Measurements from ENCODE around the gene PPIC.

PPIC gene

DNA sequence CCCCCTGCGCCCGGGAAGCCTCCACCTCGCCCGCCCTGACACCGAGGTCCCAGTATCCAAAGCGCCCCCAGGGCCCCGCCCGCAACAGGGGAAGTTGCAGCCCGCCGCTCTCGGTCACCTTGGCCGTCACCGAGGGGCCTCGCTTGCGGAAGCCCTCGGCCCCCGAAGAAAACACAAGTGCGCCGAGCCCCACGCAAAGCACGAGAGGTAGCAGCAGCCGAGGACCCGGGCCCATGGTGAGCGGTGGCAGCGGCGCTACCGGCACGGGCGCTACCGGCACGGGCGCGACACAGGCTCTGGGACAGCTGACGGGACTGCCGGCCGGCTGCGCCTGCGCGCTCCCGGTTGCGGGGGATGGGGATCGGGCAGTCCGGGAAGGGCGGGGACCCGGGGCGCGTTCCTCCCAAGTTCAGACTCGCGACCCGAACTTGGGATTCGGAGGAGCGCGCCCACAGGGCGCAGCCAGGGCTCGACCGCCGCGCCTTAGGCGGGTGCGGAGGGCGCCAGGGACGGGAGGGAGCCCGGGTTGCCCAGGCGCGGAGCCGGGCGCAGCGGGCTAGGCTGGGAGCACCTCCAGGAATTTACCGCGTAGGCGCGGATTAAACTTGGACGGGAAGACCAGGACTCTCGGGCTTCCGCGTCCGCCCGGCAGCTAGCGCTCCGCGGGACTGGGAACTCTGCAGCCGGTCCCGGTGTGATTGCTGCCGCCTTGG lies at the start of gene PPIC:
Gene PPIC, minus strand, starts transcription at position 335 of the 713 bp plus-strand sequence. Its CDS starts 100 bp downstream, at position 235.
- Mint-ChIP-seq H3K9me3 (no peaks in the 10 kb centered on the region), H3K4me3 (peak within 1 kb of the TSS; percentile 67 to 80), H3K4me1 (peaks cover 14% of the 10 kb centered on the region), H3K27ac (no peak within 1 kb of the TSS), H3K27me3 (peaks cover 78% of the 10 kb centered on the region)
- peak; percentile 16 to 23 for DNase-seq
- peak; percentile 60 for ATAC-seq

DNA sequence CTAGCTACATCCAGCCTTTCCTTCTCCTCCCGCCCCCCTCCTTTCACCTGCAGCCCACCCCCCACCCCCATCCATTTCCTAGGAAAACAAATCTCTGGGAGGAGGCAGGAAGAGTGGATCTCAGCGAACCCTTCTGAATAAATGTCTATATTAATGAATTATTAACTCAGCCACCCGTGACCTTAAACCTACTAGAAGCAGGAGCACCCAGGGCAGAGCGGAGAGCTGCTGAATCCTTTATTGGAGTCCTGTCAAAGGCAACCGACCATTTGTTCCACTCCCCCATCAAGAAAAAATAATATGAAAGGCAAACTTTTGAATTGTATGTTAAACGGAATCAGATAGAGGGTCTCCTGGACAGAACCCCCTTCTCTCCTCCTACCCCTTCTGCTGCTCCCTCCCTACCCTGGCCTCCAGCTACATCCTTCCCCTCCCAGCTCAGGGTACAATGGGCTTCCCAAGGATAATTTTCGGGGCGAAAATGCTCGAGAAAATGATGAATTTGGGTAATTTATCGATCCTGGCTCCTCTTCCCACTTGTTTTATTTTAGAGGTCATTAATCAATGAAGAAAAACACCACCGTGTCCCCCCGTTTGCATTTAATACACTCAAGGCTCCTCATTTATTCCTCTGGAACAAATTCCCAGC lies 49.2 kb upstream of the PPIC start:
- H3K9me3 Mint-ChIP-seq = no peaks in the 10 kb centered on the region
- no peak overlapping the region for H3K27ac Mint-ChIP-seq
- ATAC-seq (no peak), DNase-seq (no peak)
- peaks cover 89% of the 10 kb centered on the region for H3K27me3 Mint-ChIP-seq
- no peak overlapping the region for H3K4me3 Mint-ChIP-seq
- peaks cover 33% of the 10 kb centered on the region for H3K4me1 Mint-ChIP-seq

DNA sequence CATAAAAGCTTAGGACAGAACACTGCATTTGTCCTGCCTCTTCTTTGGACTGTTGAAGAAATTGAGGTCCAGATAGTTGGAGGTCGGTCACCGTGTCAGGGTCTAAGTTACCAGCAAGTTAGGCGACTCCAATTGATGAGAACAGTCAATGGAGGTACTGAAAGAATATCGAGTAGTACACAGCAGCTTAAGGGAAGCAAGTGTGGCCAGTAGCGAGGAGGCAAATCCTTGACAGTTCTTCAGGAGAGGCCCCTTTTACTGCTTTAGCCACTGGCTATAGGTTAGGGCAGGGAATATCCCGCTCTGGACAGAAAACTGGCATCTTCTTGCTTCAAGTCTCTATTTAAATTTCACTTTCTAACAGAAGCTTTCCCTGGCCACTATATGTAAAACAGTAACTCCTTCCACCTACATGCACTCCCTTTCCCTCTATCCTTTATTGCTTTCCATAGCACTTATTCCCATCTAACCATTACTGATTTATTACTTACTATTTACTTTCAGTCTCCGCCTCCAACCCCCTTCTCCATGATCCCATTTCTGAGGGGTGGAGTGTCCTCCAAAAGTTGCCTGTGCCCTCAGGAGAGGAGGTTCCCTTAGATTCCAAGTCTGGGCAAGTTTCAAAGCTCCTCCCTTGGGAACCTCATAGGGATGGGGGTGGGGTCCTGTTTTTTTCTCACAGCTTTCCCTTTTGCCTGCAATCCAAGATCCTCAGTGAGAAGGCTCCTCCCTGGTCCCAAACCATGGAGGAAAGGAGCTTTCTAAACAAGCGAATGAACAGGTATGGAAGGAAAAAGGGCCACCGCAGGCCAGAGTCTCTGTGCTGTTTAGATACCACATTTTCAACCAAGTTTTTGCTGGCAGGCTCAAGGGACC lies 48.4 kb upstream of the PPIC start:
- Mint-ChIP-seq H3K9me3 (no peaks in the 10 kb centered on the region), H3K4me1 (peaks cover 30% of the 10 kb centered on the region), H3K27me3 (peaks cover 86% of the 10 kb centered on the region), H3K4me3 (no peak overlapping the region), H3K27ac (no peak overlapping the region)
- no peak for ATAC-seq
- no peak for DNase-seq

DNA sequence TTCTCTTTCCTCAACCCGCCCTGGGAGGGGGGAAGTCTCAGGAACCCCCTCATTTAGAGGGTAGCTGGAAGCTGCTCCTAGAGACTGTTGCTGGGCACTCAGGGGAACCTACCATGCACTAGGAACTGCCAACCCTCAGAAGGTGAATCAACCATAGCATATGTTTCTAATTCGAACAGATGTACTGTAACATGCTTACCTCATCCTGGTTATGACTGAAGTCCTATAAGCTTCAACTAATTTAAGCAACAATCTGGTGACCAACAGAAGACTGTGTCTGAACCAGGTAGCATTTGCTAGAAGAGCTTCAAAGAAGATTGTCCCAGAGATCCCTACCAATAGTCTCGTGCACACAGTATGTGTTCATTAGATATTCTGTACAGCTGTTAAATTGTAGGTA lies 46.8 kb upstream of the PPIC start:
- DNase-seq (no peak), ATAC-seq (peak; percentile 32)
- Mint-ChIP-seq H3K27ac (no peak overlapping the region), H3K27me3 (peaks cover 77% of the 10 kb centered on the region), H3K9me3 (no peaks in the 10 kb centered on the region), H3K4me3 (no peak overlapping the region), H3K4me1 (peaks cover 19% of the 10 kb centered on the region)

DNA sequence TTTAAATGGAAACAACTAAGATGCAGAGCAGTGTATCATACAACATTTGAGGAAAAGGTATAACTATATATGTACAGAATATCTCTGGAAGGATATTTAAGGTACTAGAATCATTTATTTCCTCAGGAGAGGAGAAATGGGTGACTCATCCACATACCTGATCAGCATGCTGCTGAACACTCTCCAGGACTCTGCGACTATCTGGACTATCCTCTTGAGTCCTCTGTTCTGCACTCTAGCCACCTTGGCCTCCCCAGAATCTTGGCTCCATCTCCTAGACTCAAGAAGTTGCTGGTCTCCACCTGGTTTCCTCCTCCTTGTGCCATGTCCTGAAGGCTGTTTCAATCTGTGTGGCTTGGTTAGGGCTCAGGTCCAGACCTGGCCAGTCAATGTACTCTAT lies 43.7 kb upstream of the PPIC start:
- ATAC-seq (no peak), DNase-seq (no peak)
- H3K4me1 Mint-ChIP-seq = no peaks in the 10 kb centered on the region
- H3K27me3 Mint-ChIP-seq = peaks cover 48% of the 10 kb centered on the region
- H3K9me3 Mint-ChIP-seq = no peaks in the 10 kb centered on the region
- H3K4me3 Mint-ChIP-seq = no peak overlapping the region
- no peak overlapping the region for H3K27ac Mint-ChIP-seq

DNA sequence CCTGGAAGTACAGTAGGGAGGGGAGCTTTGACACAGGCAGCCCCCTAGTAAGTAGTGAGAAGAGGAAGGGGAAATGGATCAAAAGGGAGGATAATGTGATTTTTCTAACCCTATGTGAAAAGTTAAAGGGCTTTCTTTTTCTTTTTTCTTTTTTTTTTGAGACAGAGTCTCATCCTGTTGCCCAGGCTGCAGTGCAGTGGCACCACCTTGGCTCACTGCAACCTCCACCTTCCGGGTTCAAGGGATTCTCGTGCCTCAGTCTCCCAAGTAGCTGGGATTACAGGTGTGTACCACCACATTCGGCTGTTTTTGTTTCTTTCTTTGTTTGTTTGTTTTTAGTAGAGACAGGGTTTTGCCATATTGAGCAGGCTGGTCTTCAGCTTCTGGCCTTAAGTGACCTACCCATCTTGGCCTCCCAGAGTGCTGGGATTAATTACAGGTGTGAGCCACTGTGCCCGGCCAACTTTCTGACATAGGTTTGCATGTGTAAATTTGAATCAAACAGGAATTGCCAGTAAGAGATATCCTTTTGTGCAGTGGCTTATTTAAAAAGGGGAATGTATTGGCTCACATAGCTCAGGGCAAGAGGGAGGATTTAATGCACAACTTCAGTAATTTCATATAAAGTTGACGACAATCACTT lies 39.1 kb upstream of the PPIC start:
- Mint-ChIP-seq H3K27me3 (peaks cover 14% of the 10 kb centered on the region), H3K4me3 (no peak overlapping the region), H3K4me1 (no peaks in the 10 kb centered on the region), H3K9me3 (no peaks in the 10 kb centered on the region), H3K27ac (no peak overlapping the region)
- DNase-seq (no peak), ATAC-seq (no peak)

DNA sequence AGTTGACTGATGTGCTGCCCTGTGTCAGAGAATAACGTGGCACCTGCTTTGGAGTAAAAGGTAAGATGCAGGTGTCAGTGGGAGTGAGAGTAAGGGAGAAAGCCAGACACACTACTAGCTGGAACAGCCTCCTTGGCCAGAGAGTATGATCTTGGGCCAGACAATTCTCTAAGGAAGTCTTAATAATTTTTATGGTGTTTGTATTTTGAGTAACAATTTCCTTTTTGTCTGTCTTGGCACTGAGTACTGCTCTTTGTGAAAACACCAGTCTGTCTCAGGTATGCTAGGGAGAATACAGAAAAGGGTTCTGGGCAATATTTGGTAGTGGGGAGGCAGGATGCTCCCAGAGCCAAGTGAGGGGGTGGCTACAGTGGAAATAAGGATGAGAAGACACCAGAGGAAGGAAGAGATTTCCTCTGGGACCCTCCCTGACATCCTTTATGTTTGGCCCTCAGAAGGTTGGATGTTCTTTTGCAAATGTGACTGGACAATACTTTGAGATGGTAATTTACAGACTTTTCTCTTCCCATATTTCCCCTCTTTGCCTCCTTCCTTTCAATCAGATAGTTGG lies 31.9 kb upstream of the PPIC start:
- DNase-seq = no peak
- Mint-ChIP-seq H3K4me3 (no peak overlapping the region), H3K27me3 (peaks cover 16% of the 10 kb centered on the region), H3K27ac (no peak overlapping the region), H3K4me1 (no peaks in the 10 kb centered on the region), H3K9me3 (peaks cover 0 to 12% of the 10 kb centered on the region in 2 donors)
- ATAC-seq = no peak

DNA sequence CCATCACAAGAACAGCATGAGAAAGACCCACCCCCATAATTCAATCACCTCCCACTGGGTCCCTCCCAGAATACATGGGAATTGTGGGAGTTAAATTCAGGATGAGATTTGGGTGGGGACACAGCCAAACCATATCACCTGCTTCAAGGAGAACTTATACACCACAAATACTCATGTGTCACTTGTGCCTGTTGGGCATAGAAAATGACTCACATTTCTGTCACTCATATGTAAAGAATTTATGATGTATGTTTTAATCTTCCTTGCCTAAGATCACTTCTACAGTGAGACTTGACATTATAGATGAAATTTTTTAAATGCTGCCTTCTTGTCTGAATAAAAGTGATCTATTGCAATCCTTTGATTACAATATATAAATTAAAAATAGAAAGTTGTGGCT lies 29.5 kb upstream of the PPIC start:
- ATAC-seq = no peak
- no peak overlapping the region for H3K4me3 Mint-ChIP-seq
- H3K27me3 Mint-ChIP-seq = peaks cover 16% of the 10 kb centered on the region
- H3K9me3 Mint-ChIP-seq = peaks cover 5 to 20% of the 10 kb centered on the region in 2 donors
- no peak for DNase-seq
- H3K27ac Mint-ChIP-seq = no peak overlapping the region
- no peaks in the 10 kb centered on the region for H3K4me1 Mint-ChIP-seq

DNA sequence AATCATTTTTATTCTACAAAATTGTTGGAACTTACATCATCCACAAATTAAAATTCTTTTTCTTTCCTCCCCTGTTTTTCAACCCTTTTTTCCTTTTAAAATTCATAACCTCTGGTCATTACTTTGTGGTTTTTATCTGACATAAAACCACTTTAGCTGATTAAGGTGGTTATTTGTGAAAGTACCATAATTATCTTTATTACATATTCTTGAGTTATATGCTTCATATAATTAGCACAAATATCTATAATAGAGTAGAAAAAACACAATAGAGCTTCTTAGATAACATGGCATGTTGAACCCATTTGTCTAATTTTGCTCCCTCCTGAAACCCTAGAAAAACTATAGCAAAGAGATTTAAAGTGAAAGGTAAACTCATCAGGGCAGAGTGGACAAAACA lies 22.9 kb upstream of the PPIC start:
- no peaks in the 10 kb centered on the region for H3K27me3 Mint-ChIP-seq
- H3K4me1 Mint-ChIP-seq = no peaks in the 10 kb centered on the region
- DNase-seq (no peak), ATAC-seq (no peak)
- no peak overlapping the region for H3K4me3 Mint-ChIP-seq
- no peak overlapping the region for H3K27ac Mint-ChIP-seq
- peaks cover 8% of the 10 kb centered on the region in 2 donors for H3K9me3 Mint-ChIP-seq

DNA sequence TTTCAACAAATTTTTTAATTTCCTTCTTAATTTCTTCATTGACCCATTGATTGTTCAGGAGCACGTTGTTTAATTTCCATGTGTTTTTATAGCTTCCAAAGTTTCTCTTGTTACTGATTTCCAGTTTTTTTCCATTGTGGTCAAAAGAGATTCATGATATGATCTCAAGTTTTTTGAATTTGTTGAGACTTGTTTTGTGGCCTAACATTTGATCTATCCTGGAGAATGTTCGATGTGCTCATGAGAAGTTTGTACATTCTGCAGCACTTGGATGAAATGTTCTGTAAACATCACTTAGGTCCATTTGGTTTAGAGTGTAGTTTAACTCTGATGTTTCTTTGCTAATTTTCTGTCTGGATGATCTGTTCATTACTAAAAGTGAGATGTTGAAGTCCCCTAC lies 14.7 kb upstream of the PPIC start:
- Mint-ChIP-seq H3K27ac (no peak overlapping the region), H3K4me3 (no peak overlapping the region), H3K4me1 (no peaks in the 10 kb centered on the region), H3K27me3 (peaks cover 29% of the 10 kb centered on the region), H3K9me3 (peaks cover 5 to 9% of the 10 kb centered on the region in 2 donors)
- DNase-seq (no peak), ATAC-seq (no peak)

DNA sequence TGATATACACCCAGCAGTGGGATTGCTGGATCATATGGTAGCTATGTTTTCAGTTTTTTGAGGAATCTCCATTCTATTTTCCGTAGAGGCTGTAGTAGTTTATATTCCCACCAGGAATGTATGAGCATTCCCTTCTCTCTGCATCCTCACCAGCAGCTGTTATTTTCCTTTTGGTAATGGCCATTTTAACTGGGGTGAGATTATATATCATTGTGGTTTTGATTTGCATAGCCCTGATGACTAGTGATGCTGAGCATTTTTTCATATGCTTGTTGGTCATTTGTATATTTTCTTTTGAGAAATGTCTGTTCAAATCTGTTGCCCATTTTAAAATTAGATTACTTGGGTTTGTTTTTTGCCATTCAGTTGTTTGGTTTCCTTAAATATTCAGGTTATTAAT lies 11.2 kb upstream of the PPIC start:
- Mint-ChIP-seq H3K27ac (no peak overlapping the region), H3K27me3 (peaks cover 47% of the 10 kb centered on the region), H3K4me1 (no peaks in the 10 kb centered on the region), H3K9me3 (peaks cover 5 to 9% of the 10 kb centered on the region in 2 donors), H3K4me3 (no peak overlapping the region)
- ATAC-seq = no peak
- DNase-seq = no peak

DNA sequence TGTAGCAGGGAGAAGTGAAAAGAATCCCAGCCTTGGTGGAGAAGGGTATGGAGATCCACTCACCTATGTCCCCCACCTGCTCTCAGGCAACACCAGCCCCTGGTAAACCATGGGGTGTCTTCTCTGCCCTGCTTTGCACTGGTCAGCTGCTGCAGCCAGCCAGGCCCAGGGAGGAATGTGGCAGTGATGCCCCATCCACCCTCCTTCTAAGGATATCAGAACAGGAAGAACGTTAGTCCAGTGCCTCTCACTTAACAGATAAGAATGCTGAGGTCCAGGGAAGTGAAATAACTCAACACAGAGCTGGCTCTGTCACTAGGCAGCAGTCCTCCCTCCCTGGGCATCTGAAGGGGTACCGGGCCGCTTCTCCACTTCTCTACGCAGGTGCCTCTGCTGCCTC lies 9.7 kb upstream of the PPIC start:
- Mint-ChIP-seq H3K27ac (no peak overlapping the region), H3K27me3 (peaks cover 40% of the 10 kb centered on the region), H3K4me1 (no peaks in the 10 kb centered on the region), H3K9me3 (peaks cover 1 to 2% of the 10 kb centered on the region in 2 donors), H3K4me3 (no peak overlapping the region)
- ATAC-seq (no peak), DNase-seq (no peak)

DNA sequence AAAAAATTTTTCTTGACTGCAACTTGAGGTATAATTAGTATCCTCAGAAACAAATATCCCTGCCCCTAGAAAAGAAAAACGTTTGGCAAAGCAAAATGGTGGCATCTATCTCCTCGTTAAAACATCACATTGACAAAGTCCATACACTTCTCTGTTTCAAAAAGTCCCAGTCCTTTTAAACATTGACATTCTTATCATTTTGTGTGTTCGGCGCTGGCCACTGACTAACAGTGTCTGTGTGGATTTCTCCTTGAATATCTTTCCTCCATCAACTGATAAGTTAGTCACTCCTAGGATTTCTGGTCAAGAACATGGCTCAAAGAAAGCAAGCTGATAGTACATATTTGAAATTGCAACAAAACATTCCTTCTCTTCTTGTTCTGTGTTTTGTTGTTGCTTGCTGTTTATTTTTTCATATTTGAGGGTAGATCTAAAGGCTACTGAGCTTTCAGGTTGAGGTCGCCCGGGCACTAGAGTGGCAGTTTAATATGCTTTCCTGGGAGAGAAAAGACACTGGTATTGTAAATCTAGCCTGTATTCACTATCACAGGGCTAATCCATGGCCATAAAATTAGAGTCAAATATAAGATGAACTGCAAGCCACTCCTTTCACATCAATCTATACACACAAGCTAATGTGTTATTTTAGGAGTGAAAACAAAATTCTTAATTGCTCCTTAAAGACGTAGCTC lies 8.5 kb upstream of the PPIC start:
- peak overlapping the region in 1 of 2 donors; percentile 74 for H3K27ac Mint-ChIP-seq
- ATAC-seq (no peak), DNase-seq (no peak)
- no peak overlapping the region for H3K4me3 Mint-ChIP-seq
- H3K27me3 Mint-ChIP-seq = peaks cover 34% of the 10 kb centered on the region
- no peaks in the 10 kb centered on the region for H3K4me1 Mint-ChIP-seq
- no peaks in the 10 kb centered on the region for H3K9me3 Mint-ChIP-seq

DNA sequence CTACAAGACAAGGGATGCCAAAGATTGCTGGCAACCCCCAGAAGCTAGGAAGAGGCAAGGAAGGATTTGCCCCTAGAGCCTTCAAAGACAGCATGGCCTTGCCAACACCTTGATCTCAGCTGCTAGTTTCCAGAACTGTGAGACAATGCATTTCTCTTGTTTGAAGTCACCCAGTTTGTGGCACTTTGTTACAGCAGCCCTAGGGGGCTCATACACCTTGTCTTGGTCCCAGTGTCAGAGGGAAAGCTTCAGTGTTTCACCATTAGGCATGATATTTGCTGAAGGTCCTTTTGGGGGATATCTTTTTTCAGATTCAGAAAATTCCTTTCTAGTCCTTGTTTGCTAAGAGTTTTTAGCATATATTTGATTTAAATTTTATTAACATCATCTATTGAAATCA lies 3.1 kb upstream of the PPIC start:
- peaks cover 14% of the 10 kb centered on the region for H3K4me1 Mint-ChIP-seq
- ATAC-seq (no peak), DNase-seq (no peak)
- H3K9me3 Mint-ChIP-seq = no peaks in the 10 kb centered on the region
- no peak overlapping the region for H3K27ac Mint-ChIP-seq
- peaks cover 60% of the 10 kb centered on the region for H3K27me3 Mint-ChIP-seq
- no peak overlapping the region for H3K4me3 Mint-ChIP-seq

DNA sequence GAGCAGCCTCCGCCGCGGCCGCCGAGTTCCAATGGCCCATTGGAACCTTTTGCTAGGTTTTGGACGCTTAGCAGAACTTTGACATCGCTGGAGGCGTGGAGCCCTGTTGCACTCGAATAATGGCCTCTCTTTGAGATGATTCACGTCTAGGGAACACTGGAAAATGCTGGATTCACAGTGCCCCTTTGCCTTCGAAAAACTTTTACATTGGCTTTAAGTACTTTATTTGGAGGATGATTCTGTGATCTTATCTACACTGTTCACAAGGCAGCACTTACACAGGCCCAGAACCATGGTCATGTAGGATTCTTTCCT lies 536 bp upstream of the PPIC start:
- DNase-seq = no peak
- peak overlapping the region; percentile 20 to 41 for H3K4me3 Mint-ChIP-seq
- no peak for ATAC-seq
- H3K4me1 Mint-ChIP-seq = peaks cover 14% of the 10 kb centered on the region
- peaks cover 73% of the 10 kb centered on the region for H3K27me3 Mint-ChIP-seq
- no peaks in the 10 kb centered on the region for H3K9me3 Mint-ChIP-seq
- H3K27ac Mint-ChIP-seq = no peak overlapping the region

Measured in stimulated activated naive CD8-positive, alpha-beta T cell treated with anti-CD3 and anti-CD28 coated beads, Interleukin-15, amount 100 ng/mL, for 72 hours (primary cell).